HCT116 (cell line): ENCODE data around the gene WDR38. TPM values are rescaled to one million over a fixed set of nuclear protein-coding genes. Genes with fewer than 3 reads are reported as not detected.

Experiments
- ATAC-seq: fragments of 200-7000 bp; cut with Tn5 transposase; 2 replicates; pipeline ENCODE4 v1.9.1; 2020; ENCODE audit warnings: mild to moderate bottlenecking, moderate library complexity
- BruUV-seq: library from RNA; stranded (reverse); fragments of 400-500 nt; replicated peaks from 2 replicates; lab custom pipeline; 2021; lab: Mats Ljungman, UMichigan
- CTCF ChIA-PET: fragments of 300-600 bp; sonication (Branson Sonifier 250); formaldehyde crosslinking; loops from one replicate; lab custom pipeline; 2021; ENCODE audit warnings: antibody characterized with exemption; lab: Charles Lee
- POLR2A ChIA-PET: fragments of 300-600, 350-600 bp; sonication (Branson Sonifier 250); formaldehyde crosslinking; loops from one replicate; lab custom pipeline; 2021; ENCODE audit warnings: antibody characterized with exemption; lab: Charles Lee
- RAD21 ChIA-PET, 2 experiments: fragments of 300-600 bp; sonication (Branson Sonifier 250); formaldehyde crosslinking; loops; one replicate each; lab custom pipeline; 2023; ENCODE audit warnings: low total read pairs in 2 of 2; ENCODE audit not compliant: uncharacterized antibody in 2 of 2, unreplicated experiment in 2 of 2, low non-redundant PET in 1 of 2; lab: Charles Lee
- DNase-seq: peaks from one replicate; pipeline ENCODE4 v3.0.0-alpha.2; 2010; ENCODE audit warnings: low read depth, low spot score
- H2AFZ ChIP-seq: fragments of 200-600 bp; shearing (Covaris generic), sonication (generic); 2 replicates; pipeline ENCODE4 v1.6.1; 2017; ENCODE audit warnings: low read depth, mixed run types, mixed read lengths, antibody characterized with exemption, low read length; ENCODE audit not compliant: poor library complexity, severe bottlenecking
- H3K27ac ChIP-seq: 2 replicates; pipeline ENCODE4 v1.5.1; 2012; ENCODE audit warnings: low read depth, low read length
- H3K27me3 ChIP-seq: fragments of 200-600 bp; sonication (generic); 2 replicates; pipeline ENCODE4 v1.6.1; 2016; ENCODE audit warnings: mixed run types, low read length, mixed read lengths; ENCODE audit not compliant: insufficient read depth
- H3K36me3 ChIP-seq, 2 experiments: fragments of 200-500 bp in 1 of 2; fragments of 200-600 bp in 1 of 2; sonication (Bioruptor generic) in 1 of 2; sonication (generic) in 1 of 2; 2 replicates each; pipeline versions ENCODE4 v1.5.1 to v1.6.1; 2014 to 2016; ENCODE audit warnings: low read length in 2 of 2, inconsistent platforms in 1 of 2, mixed read lengths in 1 of 2, mixed run types in 1 of 2; ENCODE audit not compliant: insufficient read depth in 2 of 2, control insufficient read depth in 1 of 2
- H3K4me1 ChIP-seq, 2 experiments: fragments of 200-600 bp in 1 of 2; sonication (generic) in 1 of 2; 2 replicates each; pipeline versions ENCODE4 v1.5.1 to v1.6.1; 2012 to 2017; ENCODE audit warnings: low read length in 2 of 2, inconsistent platforms in 1 of 2, mild to moderate bottlenecking in 1 of 2, mixed read lengths in 1 of 2, mixed run types in 1 of 2, moderate library complexity in 1 of 2; ENCODE audit not compliant: insufficient read depth in 2 of 2, control insufficient read depth in 1 of 2
- H3K4me2 ChIP-seq: fragments of 200-600 bp; sonication (generic); 2 replicates; pipeline ENCODE4 v1.6.1; 2017; ENCODE audit warnings: mixed run types, low read length, mixed read lengths
- H3K4me3 ChIP-seq, 2 experiments: fragments of 200-600 bp in 1 of 2; sonication (generic) in 1 of 2; replicated peaks in 1 of 2; 2 replicates each; pipeline ENCODE4 v1.5.1; 2011 to 2016; ENCODE audit warnings: low read length in 2 of 2, control low read depth in 1 of 2, low read depth in 1 of 2, mild to moderate bottlenecking in 1 of 2, mixed read lengths in 1 of 2, mixed run types in 1 of 2
- H3K79me2 ChIP-seq: fragments of 200-600 bp; sonication (generic); 2 replicates; pipeline ENCODE4 v1.6.1; 2017; ENCODE audit warnings: mild to moderate bottlenecking, mixed run types, low read length, moderate library complexity, mixed read lengths; ENCODE audit not compliant: insufficient read depth
- H3K9ac ChIP-seq: fragments of 200-600 bp; sonication (generic); 2 replicates; pipeline ENCODE4 v1.6.1; 2016; ENCODE audit warnings: low read length, mixed read lengths
- H3K9me2 ChIP-seq: fragments of 200-600 bp; sonication (generic), shearing (Covaris generic); 2 replicates; pipeline ENCODE4 v1.6.1; 2017; ENCODE audit warnings: mixed run types, mild to moderate bottlenecking, moderate library complexity; ENCODE audit not compliant: insufficient read depth
- H3K9me3 ChIP-seq, 2 experiments: fragments of 200-500 bp in 1 of 2; fragments of 200-600 bp in 1 of 2; sonication (Bioruptor generic) in 1 of 2; sonication (generic) in 1 of 2; 2 replicates each; pipeline ENCODE4 v1.6.1; 2014 to 2017; ENCODE audit warnings: low read length in 2 of 2, mixed read lengths in 2 of 2, inconsistent platforms in 1 of 2, low read depth in 1 of 2, mild to moderate bottlenecking in 1 of 2, mixed run types in 1 of 2, moderate library complexity in 1 of 2; ENCODE audit not compliant: control insufficient read depth in 1 of 2, insufficient read depth in 1 of 2
- H4K20me1 ChIP-seq: fragments of 200-600 bp; sonication (generic), shearing (Covaris generic); 2 replicates; pipeline ENCODE4 v1.6.1; 2017; ENCODE audit warnings: mixed run types, mild to moderate bottlenecking, moderate library complexity; ENCODE audit not compliant: insufficient read depth
- EZH2 ChIP-seq: fragments of 200-600 bp; sonication (generic); IDR thresholded peaks from 2 replicates; pipeline ENCODE4 v1.6.1; 2017; ENCODE audit warnings: antibody characterized with exemption, mixed run types
- POLR2AphosphoS5 ChIP-seq: IDR thresholded peaks from 2 replicates; pipeline ENCODE4 v1.6.1; 2011; ENCODE audit warnings: mild to moderate bottlenecking, low read depth, low read length, moderate library complexity
- RAD21 ChIP-seq: IDR thresholded peaks from 2 replicates; pipeline ENCODE4 v1.6.1; 2012; ENCODE audit warnings: low read depth, mild to moderate bottlenecking
- SRF ChIP-seq: IDR thresholded peaks from 2 replicates; pipeline ENCODE4 v1.6.1; 2012; ENCODE audit warnings: low read depth
- ZFX ChIP-seq: fragments of 450-650 bp; IDR thresholded peaks from 2 replicates; pipeline ENCODE4 v1.6.1; 2017
- intact Hi-C: fragments of 100-400 bp; cut with micrococcal nuclease; formaldehyde crosslinking; loops from 2 replicates; pipeline ENCODE4 v1.10.0; 2022
- total RNA-seq: library from RNA; stranded (reverse); gene quantifications from one replicate; pipeline ENCODE4 v1.2.1, GENCODE V29; 2021; ENCODE audit not compliant: unreplicated experiment
- TF ChIP-seq, protein P1 (sequence below): IDR thresholded peaks from 2 replicates; pipeline ENCODE4 v1.6.1; 2012; ENCODE audit warnings: low read depth
- TF ChIP-seq, protein P2 (sequence below): IDR thresholded peaks from 2 replicates; pipeline ENCODE4 v1.6.1; 2012
- TF ChIP-seq, protein P3 (sequence below), 3 experiments: fragments of 200-600 bp in 1 of 3; sonication (generic) in 1 of 3; IDR thresholded peaks in 2 of 3; conservative IDR thresholded peaks in 1 of 3; 2 replicates each; pipeline ENCODE4 v1.5.1; 2012 to 2017; ENCODE audit warnings: low read depth in 2 of 3, low read length in 2 of 3, antibody characterized with exemption in 1 of 3, borderline replicate concordance in 1 of 3, control low read depth in 1 of 3, mild to moderate bottlenecking in 1 of 3, mixed read lengths in 1 of 3, mixed run types in 1 of 3, moderate library complexity in 1 of 3; ENCODE audit not compliant: insufficient read depth in 1 of 3

The WDR38 gene
- total RNA-seq, 1 experiment from 2014 or later: not detected

DNA sequence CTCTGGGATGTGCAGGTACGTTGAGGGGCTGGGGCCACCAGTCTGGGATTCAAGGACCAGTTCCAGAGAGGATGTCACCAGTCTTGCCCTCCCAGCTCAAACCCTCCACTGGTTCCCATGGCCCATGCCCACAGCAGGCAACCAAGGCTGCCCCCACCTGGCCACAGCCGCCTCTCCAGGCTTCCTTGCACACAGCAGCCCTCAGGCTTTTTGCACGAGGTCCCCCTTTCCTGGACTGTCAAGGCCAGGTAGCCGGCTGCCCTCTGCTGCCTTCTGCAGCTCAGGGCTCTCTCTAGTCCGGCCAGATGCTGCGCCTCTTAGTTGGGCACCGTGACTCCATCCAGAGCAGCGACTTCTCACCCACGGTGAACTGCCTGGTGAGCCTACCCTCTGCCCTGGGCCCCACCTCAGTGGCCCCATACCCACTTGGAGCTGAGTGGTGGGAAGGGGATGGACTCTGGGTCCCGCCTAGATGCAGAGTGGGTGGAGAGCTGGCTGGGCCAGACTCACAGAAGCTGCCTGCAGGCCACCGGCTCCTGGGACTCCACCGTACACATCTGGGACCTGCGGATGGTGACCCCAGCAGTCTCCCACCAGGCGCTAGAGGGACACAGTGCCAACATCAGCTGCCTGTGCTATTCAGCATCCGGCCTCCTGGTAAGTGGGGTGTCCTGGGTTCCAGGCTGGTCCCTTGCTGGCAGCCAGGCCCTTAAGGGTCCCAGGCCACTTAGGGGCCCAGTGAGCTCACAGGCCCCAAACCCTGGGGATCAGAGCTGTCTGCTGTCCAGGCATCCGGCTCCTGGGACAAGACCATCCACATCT lies 2.9 kb downstream of the WDR38 start:
- no peaks in the 10 kb centered on the region for H3K9me2 ChIP-seq
- intact Hi-C loops: loop anchor here (5.0 to 10.0 kb wide), 2 partner anchors 286 to 441 kb away; partner anchors contain the start of genes PSMB7 and SCAI
- DNase-seq: peak; percentile 40
- POLR2A ChIA-PET: interaction anchor here (1.0 to 4.4 kb wide), 6 partner anchors 9 to 84 kb away, joined by 3 to 21 read pairs (median 8); partner anchors contain the start of genes NR6A1 and OLFML2A
- H3K79me2 ChIP-seq: peaks cover 33% of the 10 kb centered on the region
- CTCF ChIA-PET: interaction anchor here (0.5 to 11.7 kb wide), 13 partner anchors 11 to 521 kb away, joined by 3 to 601 read pairs (median 4); partner anchors contain the start of genes NR6A1, OLFML2A and SCAI
- H3K9ac ChIP-seq: no peak overlapping the region
- no TSS peak for BruUV-seq
- H3K36me3 ChIP-seq: peaks cover 33 to 42% of the 10 kb centered on the region in 2 experiments
- peak; percentile 54 for ATAC-seq
- peaks cover 12 to 59% of the 10 kb centered on the region in 2 experiments; a peak in 3 of 4 replicates for H3K4me1 ChIP-seq
- RAD21 ChIA-PET: interaction anchor here (0.6 to 2.3 kb wide), 3 partner anchors 80 to 85 kb away, joined by 3 to 6 read pairs (median 3); partner anchors contain the start of gene NR6A1 (in 1 of the 2)
- H4K20me1 ChIP-seq: peaks cover 50% of the 10 kb centered on the region
- H3K4me2 ChIP-seq: no peak overlapping the region
- TF ChIP-seq EZH2 (no peak), POLR2AphosphoS5 (peak; percentile 22; the same call in 1 of the 2 replicates), RAD21 (no peak), SRF (no peak), ZFX (no peak)
- TF ChIP-seq, protein P1, sequence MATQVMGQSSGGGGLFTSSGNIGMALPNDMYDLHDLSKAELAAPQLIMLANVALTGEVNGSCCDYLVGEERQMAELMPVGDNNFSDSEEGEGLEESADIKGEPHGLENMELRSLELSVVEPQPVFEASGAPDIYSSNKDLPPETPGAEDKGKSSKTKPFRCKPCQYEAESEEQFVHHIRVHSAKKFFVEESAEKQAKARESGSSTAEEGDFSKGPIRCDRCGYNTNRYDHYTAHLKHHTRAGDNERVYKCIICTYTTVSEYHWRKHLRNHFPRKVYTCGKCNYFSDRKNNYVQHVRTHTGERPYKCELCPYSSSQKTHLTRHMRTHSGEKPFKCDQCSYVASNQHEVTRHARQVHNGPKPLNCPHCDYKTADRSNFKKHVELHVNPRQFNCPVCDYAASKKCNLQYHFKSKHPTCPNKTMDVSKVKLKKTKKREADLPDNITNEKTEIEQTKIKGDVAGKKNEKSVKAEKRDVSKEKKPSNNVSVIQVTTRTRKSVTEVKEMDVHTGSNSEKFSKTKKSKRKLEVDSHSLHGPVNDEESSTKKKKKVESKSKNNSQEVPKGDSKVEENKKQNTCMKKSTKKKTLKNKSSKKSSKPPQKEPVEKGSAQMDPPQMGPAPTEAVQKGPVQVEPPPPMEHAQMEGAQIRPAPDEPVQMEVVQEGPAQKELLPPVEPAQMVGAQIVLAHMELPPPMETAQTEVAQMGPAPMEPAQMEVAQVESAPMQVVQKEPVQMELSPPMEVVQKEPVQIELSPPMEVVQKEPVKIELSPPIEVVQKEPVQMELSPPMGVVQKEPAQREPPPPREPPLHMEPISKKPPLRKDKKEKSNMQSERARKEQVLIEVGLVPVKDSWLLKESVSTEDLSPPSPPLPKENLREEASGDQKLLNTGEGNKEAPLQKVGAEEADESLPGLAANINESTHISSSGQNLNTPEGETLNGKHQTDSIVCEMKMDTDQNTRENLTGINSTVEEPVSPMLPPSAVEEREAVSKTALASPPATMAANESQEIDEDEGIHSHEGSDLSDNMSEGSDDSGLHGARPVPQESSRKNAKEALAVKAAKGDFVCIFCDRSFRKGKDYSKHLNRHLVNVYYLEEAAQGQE: no peak
- TF ChIP-seq, protein P2, sequence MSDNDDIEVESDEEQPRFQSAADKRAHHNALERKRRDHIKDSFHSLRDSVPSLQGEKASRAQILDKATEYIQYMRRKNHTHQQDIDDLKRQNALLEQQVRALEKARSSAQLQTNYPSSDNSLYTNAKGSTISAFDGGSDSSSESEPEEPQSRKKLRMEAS: no peak
- TF ChIP-seq, protein P3, sequence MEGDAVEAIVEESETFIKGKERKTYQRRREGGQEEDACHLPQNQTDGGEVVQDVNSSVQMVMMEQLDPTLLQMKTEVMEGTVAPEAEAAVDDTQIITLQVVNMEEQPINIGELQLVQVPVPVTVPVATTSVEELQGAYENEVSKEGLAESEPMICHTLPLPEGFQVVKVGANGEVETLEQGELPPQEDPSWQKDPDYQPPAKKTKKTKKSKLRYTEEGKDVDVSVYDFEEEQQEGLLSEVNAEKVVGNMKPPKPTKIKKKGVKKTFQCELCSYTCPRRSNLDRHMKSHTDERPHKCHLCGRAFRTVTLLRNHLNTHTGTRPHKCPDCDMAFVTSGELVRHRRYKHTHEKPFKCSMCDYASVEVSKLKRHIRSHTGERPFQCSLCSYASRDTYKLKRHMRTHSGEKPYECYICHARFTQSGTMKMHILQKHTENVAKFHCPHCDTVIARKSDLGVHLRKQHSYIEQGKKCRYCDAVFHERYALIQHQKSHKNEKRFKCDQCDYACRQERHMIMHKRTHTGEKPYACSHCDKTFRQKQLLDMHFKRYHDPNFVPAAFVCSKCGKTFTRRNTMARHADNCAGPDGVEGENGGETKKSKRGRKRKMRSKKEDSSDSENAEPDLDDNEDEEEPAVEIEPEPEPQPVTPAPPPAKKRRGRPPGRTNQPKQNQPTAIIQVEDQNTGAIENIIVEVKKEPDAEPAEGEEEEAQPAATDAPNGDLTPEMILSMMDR (IDR thresholded peaks at IDR 0.05 in 2 of 3, conservative IDR thresholded peaks at IDR 0.05 in 1 of 3; ENCODE audit: borderline replicate concordance in 1 of 3, insufficient read depth in 1 of 3, low read depth in 2 of 3, low read length in 2 of 3): peak in 2 of 3 experiments; percentile 62 to 66; a peak in 4 of 6 replicates
- H3K27ac ChIP-seq: peak overlapping the region; percentile 18; the same call in 1 of the 2 replicates
- H3K4me3 ChIP-seq: no peak overlapping the region
- H3K9me3 ChIP-seq: no peaks in the 10 kb centered on the region
- H3K27me3 ChIP-seq: no peaks in the 10 kb centered on the region
- H2AFZ ChIP-seq: no peak overlapping the region
